Activated naive CD8-positive, alpha-beta T cell treated with anti-CD3 and anti-CD28 coated beads, Interleukin-2, amount 50 U/mL, for 24 hours (primary cell): Measurements from ENCODE around the gene PTBP1.
A peak's percentile ranks its signal among the peaks of the same experiment; 100 is the strongest.

ENCODE experiments used
- ATAC-seq: fragments of 150-1000 bp; cut with Tn5 transposase; one replicate; pipeline ENCODE4 v1.10.0; 2021
- DNase-seq: peaks from one replicate; pipeline ENCODE4 v3.0.0; 2021
- H3K27ac Mint-ChIP-seq: one replicate; pipeline ENCODE4 v1.8.0; 2021; ENCODE audit warnings: mild to moderate bottlenecking, mixed read lengths
- H3K27me3 Mint-ChIP-seq: one replicate; pipeline ENCODE4 v1.8.0; 2021; ENCODE audit warnings: mixed read lengths
- H3K36me3 Mint-ChIP-seq: one replicate; pipeline ENCODE4 v1.8.0; 2021; ENCODE audit warnings: low read depth, mixed read lengths
- H3K4me1 Mint-ChIP-seq: one replicate; pipeline ENCODE4 v1.8.0; 2021; ENCODE audit warnings: mixed read lengths
- H3K4me3 Mint-ChIP-seq: one replicate; pipeline ENCODE4 v1.8.0; 2021; ENCODE audit warnings: mild to moderate bottlenecking, moderate library complexity, mixed read lengths
- H3K9me3 Mint-ChIP-seq: one replicate; pipeline ENCODE4 v1.8.0; 2021; ENCODE audit warnings: mixed read lengths

Gene PTBP1

DNA sequence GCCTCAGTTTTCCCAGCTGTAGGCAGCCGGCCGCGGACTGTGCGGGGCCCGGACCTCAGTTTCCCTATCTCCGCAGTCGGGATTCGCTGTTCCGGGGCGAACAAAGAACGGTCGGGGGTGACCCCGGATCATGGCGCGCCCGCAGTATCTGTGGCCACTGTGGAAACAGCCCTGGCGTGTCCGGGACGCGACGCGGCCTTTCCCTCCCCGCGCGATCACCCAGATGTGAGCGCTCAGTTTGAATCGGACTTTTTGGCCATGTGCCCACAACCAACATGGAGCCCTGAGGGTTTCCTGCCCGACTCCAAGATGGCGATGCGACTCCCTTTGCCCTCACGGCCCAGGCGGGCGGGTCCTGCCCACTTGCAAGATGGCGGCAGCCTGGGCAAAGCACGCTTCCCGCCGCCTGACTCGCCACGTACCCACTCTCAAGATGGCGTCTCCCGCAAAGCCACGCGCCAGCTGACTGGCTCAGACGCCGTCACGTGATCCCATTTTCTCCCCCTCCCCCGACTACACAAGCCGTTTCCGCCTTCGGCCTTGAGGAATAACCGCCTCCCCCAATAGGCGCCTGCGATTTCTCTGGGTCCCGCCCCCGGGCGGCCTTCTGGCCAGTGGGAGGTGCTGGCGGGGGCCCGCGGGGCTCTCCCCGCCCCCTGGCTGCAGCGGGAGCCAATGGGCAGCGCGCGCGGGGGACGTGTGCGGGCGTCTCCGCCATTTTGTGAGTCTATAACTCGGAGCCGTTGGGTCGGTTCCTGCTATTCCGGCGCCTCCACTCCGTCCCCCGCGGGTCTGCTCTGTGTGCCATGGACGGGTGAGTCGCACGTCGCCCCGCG lies at the start of gene PTBP1:
PTBP1 (plus strand) TSS at position 761 of the 836 bp plus-strand sequence; CDS start at position 807, 46 bp downstream.
- ATAC-seq: peak; percentile 82
- Mint-ChIP-seq H3K9me3 (no peaks in the 10 kb centered on the region), H3K4me1 (peaks cover 31% of the 10 kb centered on the region), H3K27ac (peak within 1 kb of the TSS; percentile 98), H3K27me3 (no peaks in the 10 kb centered on the region), H3K36me3 (peaks cover 31% of the 10 kb centered on the region), H3K4me3 (peak within 1 kb of the TSS; percentile 96)
- peak; percentile 98 for DNase-seq

DNA sequence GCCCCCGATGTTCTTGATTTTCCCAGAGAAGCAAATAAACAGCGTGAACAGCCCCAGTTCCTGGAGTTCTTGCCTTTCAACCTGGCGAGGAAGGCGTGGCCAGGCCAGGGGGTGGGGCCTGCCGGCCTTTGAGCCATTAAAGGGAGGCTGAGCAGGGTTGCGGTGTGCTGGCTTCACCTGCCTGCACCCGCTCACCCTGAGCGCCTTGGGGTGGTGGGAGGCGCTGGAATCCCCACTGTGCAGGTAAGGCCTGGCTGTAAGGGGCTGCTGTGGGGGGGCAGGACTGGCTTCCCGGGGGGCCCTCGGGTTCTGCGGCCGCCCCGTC lies 49.0 kb upstream of the PTBP1 start:
- Mint-ChIP-seq H3K27ac (no peak overlapping the region), H3K9me3 (no peaks in the 10 kb centered on the region), H3K27me3 (no peaks in the 10 kb centered on the region), H3K36me3 (no peaks in the 10 kb centered on the region), H3K4me1 (no peaks in the 10 kb centered on the region), H3K4me3 (no peak overlapping the region)
- ATAC-seq (no peak), DNase-seq (no peak)

DNA sequence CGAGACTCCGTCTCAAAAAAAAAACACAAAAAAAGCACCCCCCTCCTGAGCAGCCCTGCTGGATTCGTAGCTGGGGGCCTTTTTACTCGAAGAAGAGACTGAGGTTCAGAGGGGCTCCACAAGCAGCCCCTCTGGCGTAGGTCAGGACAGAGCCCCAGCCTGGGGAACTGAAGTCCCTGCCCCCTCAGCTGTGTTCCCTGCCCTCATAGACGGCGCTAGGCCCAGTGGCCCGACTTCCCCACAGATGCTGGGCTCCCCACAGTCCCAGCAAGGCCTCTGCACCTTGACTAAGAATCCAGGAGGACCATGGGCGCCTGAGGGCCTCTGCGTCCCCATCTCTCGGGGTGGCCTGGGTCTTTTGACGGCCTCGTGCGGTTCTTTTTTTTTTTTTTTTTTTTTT lies 47.4 kb upstream of the PTBP1 start:
- DNase-seq (no peak), ATAC-seq (no peak)
- no peak overlapping the region for H3K4me3 Mint-ChIP-seq
- H3K4me1 Mint-ChIP-seq: no peaks in the 10 kb centered on the region
- H3K27me3 Mint-ChIP-seq: peaks cover 2% of the 10 kb centered on the region
- no peaks in the 10 kb centered on the region for H3K36me3 Mint-ChIP-seq
- H3K9me3 Mint-ChIP-seq: no peaks in the 10 kb centered on the region
- no peak overlapping the region for H3K27ac Mint-ChIP-seq

DNA sequence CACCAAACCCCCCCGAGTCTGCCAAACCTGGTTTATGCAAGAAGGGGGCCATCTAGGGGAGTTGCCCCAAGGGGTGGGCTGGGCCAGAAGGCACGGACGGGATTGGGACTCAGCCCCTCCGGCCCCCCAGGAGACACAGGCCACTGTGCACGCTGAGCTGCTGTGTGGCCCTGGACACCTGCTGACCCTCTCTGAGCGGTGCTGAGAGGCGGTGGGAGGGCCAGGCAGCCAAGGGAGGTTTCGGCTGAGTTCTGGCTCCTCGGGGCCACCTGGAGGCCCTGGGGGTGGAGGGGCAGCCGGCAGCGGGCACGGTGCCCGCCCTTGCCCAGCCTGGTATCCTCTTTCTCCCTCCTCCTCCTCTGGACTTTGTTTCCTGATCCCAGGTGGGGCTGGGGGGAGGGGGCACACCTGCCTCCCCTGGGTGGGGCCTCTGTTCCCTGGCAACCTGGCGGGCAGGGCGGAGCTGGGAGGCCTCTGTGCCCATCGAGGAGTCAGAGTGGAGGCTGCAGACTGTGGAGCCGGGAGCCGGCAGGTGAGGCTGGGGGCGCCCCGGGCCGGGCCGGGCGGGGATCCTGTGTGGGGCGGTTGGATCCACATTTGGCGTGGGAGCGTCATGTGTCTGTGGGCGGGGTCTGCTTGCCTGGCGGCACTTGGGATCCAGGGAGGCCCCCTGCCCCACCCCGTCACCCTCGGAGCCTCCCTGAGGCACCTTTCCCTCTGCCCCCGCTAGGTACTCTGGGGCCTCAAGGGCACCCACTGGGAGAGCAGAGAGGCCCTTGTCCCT lies 46.4 kb upstream of the PTBP1 start, which contains the start of gene MISP:
MISP (plus strand) TSS at position 473 of the 784 bp plus-strand sequence. CDS start 5,835 bp downstream, outside the sequence.
- no peaks in the 10 kb centered on the region for H3K9me3 Mint-ChIP-seq

DNA sequence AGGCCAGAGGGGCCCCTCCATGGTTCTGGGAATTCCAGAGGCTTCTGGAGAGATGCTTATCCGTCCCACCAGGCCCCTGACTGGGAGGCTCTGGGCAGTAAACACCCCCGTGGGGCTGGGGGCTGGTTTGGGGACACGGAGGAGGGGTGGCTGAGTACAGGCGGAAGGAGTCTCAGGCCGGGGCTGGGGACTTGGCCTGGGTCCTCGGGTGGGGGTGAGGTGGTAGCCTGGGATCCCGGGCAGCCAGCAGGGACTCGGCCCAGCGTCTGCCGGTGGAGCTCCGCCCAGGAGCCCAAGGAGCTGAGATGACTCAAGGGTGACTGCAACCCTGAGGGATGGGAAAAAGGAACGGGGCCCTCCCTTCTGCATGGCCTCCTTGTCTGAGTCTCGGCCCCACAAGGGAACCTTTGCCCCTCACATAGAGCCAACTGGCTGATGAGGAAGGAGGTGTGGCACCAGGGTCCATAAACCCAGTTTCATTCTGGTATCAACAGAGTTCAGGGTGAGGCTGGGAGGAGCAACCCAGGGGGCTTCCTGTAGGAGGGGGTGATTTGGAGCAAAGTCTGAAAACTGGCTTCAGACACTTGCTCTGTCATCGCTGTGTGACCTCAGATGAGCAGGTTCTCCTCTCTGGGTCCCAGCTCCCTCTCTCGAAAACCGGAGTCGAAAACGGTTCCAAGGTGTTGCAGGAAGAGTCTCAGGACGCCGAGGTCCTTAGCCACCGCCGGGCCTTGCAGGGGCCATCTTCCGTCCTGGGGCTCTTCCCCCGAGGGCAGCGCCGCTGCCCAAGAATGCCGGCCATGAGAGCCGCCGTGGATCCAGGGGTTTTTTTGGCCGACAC lies 45.5 kb upstream of the PTBP1 start:
- ATAC-seq (no peak), DNase-seq (no peak)
- Mint-ChIP-seq H3K4me1 (no peaks in the 10 kb centered on the region), H3K27ac (no peak overlapping the region), H3K9me3 (no peaks in the 10 kb centered on the region), H3K27me3 (peaks cover 2% of the 10 kb centered on the region), H3K4me3 (no peak overlapping the region), H3K36me3 (no peaks in the 10 kb centered on the region)

More for the DNA sequence above, 46.4 kb upstream of the PTBP1 start, which contains the start of gene MISP:
- H3K4me1 Mint-ChIP-seq: no peaks in the 10 kb centered on the region
- DNase-seq (no peak), ATAC-seq (no peak)
- H3K27me3 Mint-ChIP-seq: peaks cover 2% of the 10 kb centered on the region
- no peak within 1 kb of the TSS for H3K27ac Mint-ChIP-seq
- H3K4me3 Mint-ChIP-seq: no peak within 1 kb of the TSS
- H3K36me3 Mint-ChIP-seq: no peaks in the 10 kb centered on the region

DNA sequence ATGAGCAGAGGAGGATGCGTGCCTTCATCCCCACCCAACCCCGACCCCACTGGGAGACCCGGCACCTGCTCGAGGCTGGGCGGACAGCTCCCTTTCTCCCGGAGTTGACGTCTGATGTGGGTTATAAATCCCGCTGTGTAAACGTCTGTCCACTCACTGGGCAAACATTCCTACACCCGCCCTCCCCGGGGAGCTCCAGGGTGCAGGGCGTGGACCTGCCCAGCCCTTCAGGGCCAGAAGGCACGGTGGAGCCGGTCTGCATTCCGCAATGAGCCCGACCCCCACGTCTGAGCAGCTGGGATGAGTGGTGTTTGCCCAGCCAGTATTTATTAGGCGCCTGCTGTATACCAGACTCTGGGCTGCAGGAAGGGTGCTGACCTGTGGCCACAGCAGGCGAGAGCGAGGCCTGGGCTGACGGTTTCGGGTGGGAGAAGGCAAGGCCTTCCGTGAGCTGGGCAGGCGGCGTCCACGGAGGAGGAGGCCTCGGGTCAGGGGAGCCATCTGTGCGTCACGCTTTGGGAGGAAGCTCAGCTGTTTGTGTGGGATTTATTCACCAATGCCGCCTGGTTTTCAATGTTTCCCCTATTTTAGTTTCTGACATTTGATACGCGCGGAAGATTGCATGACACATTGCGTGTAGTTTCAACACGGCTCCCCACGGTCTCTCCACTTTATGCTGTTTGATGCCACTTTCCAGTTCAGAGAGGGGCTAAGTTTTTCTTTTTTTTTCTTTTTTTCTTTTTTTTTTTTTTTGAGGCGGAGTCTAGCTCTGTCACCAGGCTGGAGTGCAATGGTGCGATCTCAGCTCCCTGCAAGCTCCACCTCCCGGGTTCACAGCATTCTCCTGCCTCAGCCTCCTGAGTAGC lies 44.4 kb upstream of the PTBP1 start:
- Mint-ChIP-seq H3K4me3 (no peak overlapping the region), H3K9me3 (no peaks in the 10 kb centered on the region), H3K4me1 (no peaks in the 10 kb centered on the region), H3K27ac (no peak overlapping the region), H3K36me3 (no peaks in the 10 kb centered on the region), H3K27me3 (peaks cover 2% of the 10 kb centered on the region)
- ATAC-seq (no peak), DNase-seq (no peak)

DNA sequence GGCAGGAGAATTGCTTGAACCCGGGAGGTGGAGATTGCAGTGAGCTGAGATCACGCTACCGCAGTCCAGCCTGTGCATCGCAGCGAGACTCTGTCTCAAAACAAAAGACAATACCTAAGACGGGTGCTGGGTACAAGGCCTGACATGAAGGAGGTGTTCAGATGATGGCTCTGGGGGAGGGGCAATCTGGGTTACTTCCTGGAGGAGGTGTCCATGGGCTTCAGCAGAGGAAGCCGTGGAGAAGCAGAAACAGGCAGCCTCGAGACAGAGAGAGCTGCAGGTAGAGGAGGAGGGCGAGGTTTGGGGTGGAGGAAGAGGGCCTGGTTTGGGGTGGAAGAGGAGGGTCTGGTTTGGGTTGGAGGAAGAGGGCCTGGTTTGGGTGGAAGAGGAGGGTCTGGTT lies 42.7 kb upstream of the PTBP1 start:
- no peak for DNase-seq

DNA sequence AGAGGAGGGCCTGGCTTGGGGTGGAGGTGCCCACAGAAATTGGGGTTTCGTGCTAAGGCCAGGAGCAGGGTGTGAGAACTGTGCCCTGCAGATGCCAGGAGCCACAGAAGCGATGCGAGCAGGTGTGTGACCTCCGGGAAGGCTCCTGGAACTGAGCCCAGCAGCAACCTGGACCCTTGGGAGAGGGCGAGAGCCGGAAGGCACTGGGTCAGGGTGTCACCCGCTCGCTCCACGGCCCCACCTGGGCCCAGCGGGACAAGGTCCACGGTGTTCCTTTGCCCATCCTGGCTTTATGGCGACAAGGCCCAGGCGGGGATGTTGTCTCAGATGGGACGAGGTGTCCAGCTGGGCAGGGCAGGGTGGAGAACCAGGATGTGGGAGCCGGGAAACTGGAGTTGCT lies 42.2 kb upstream of the PTBP1 start:
- Mint-ChIP-seq H3K36me3 (no peaks in the 10 kb centered on the region), H3K4me1 (no peaks in the 10 kb centered on the region), H3K9me3 (peaks cover 4% of the 10 kb centered on the region), H3K27ac (no peak overlapping the region), H3K27me3 (peaks cover 2% of the 10 kb centered on the region), H3K4me3 (no peak overlapping the region)
- ATAC-seq (no peak), DNase-seq (no peak)

More for the DNA sequence above, 42.7 kb upstream of the PTBP1 start:
- Mint-ChIP-seq H3K9me3 (peaks cover under 1% of the 10 kb centered on the region), H3K4me1 (no peaks in the 10 kb centered on the region), H3K36me3 (no peaks in the 10 kb centered on the region), H3K27me3 (peaks cover 2% of the 10 kb centered on the region), H3K27ac (no peak overlapping the region), H3K4me3 (no peak overlapping the region)
- no peak for ATAC-seq

DNA sequence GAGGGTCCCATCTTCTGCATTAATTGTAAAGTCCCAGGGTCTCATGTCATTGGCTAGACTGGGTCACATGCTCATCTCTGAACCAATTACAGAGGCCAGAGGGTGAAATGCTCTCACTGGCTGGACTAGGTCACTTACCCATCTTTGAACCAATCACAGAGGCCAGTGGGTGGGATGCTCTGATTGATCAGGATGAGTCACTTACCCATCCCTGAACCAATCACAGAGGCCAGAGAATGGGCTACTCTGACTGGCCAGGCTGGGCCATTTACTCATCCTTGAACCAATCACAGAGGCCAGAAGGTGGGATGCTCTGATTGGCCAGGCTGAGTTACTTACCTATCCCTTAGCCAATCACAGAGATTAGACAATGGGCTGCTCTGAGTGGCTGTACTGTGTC lies 41.0 kb upstream of the PTBP1 start:
- Mint-ChIP-seq H3K9me3 (peaks cover 4% of the 10 kb centered on the region), H3K27me3 (peaks cover 2% of the 10 kb centered on the region), H3K36me3 (no peaks in the 10 kb centered on the region), H3K4me3 (no peak overlapping the region), H3K27ac (no peak overlapping the region), H3K4me1 (no peaks in the 10 kb centered on the region)
- ATAC-seq (peak; percentile 81), DNase-seq (peak; percentile 11)

DNA sequence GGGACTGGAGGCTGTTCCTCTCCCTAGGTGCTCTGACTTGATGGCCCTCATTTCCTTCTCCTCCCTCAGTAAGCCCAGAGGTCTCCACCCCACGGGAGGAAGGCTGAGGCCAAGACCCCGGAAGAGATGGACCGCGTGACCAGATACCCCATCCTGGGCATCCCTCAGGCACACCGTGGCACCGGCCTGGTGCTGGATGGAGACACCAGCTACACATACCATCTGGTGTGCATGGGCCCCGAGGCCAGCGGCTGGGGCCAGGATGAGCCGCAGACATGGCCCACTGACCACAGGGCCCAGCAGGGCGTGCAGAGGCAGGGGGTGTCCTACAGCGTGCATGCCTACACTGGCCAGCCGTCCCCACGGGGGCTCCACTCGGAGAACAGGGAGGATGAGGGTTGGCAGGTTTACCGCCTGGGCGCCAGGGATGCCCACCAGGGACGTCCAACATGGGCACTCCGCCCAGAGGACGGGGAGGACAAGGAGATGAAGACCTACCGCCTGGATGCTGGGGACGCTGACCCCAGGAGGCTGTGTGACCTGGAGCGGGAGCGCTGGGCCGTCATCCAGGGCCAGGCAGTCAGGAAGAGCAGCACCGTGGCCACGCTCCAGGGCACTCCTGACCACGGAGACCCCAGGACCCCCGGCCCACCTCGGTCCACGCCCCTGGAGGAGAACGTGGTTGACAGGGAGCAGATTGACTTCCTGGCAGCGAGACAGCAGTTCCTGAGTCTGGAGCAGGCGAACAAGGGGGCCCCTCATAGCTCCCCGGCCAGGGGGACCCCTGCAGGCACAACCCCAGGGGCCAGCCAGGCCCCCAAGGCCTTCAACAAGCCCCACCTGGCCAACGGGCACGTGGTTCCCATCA lies 40.2 kb upstream of the PTBP1 start:
- ATAC-seq (no peak), DNase-seq (no peak)
- H3K36me3 Mint-ChIP-seq: no peaks in the 10 kb centered on the region
- H3K9me3 Mint-ChIP-seq: peaks cover 4% of the 10 kb centered on the region
- no peaks in the 10 kb centered on the region for H3K4me1 Mint-ChIP-seq
- no peak overlapping the region for H3K4me3 Mint-ChIP-seq
- no peak overlapping the region for H3K27ac Mint-ChIP-seq
- H3K27me3 Mint-ChIP-seq: peaks cover 2% of the 10 kb centered on the region

DNA sequence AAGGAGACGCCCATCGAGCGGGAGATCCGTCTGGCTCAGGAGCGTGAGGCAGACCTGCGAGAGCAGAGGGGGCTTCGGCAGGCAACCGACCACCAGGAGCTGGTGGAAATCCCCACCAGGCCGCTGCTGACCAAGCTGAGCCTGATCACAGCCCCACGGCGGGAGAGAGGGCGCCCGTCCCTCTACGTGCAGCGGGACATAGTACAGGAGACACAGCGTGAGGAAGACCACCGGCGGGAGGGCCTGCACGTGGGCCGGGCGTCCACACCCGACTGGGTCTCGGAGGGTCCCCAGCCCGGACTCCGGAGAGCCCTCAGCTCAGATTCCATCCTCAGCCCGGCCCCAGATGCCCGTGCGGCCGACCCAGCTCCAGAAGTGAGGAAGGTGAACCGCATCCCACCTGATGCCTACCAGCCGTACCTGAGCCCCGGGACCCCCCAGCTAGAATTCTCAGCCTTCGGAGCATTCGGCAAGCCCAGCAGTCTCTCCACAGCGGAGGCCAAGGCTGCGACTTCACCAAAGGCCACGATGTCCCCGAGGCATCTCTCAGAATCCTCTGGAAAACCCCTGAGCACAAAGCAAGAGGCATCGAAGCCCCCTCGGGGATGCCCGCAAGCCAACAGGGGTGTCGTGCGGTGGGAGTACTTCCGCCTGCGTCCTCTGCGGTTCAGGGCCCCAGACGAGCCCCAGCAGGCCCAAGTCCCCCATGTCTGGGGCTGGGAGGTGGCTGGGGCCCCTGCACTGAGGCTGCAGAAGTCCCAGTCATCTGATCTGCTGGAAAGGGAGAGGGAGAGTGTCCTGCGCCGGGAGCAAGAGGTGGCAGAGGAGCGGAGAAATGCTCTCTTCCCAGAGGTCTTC lies 39.2 kb upstream of the PTBP1 start:
- ATAC-seq (no peak), DNase-seq (no peak)
- no peaks in the 10 kb centered on the region for H3K36me3 Mint-ChIP-seq
- no peak overlapping the region for H3K27ac Mint-ChIP-seq
- H3K27me3 Mint-ChIP-seq: peaks cover 2% of the 10 kb centered on the region
- H3K4me3 Mint-ChIP-seq: no peak overlapping the region
- H3K9me3 Mint-ChIP-seq: peaks cover 4% of the 10 kb centered on the region
- no peaks in the 10 kb centered on the region for H3K4me1 Mint-ChIP-seq

DNA sequence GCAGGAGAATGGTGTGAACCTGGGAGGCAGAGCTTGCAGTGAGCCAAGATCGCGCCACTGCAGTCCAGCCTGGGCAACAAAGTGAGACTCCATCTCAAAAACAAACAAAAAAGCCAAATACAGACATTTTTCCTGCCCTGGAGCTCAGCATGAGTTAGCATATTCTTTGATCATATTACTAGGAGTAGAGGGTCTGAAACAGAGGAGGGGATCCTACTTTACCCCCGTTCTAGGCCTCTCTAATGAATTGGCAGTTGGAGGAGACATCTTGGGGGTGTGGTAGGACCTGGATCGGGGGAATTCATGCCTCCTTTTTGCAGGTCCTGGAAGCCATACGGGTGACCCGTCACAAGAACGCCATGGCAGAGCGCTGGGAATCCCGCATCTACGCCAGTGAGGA lies 34.1 kb upstream of the PTBP1 start:
- DNase-seq: no peak
- no peak overlapping the region for H3K4me3 Mint-ChIP-seq
- ATAC-seq: no peak
- H3K27me3 Mint-ChIP-seq: no peaks in the 10 kb centered on the region
- H3K4me1 Mint-ChIP-seq: no peaks in the 10 kb centered on the region
- no peak overlapping the region for H3K27ac Mint-ChIP-seq
- H3K9me3 Mint-ChIP-seq: peaks cover 4% of the 10 kb centered on the region
- no peaks in the 10 kb centered on the region for H3K36me3 Mint-ChIP-seq
